HG02798 (cell line): ENCODE data around the gene XK.
A peak's percentile ranks its signal among the peaks of the same experiment; 100 is the strongest.
"Not testable (repeated sequence)": the region's sequence is repeated elsewhere in the genome, so short reads cannot be mapped to it uniquely, and the experiment has no call there.

Experiments
- ATAC-seq: cut with Tn5 transposase; IDR thresholded peaks from one replicate; pipeline ENCODE4 v1.9.1; 2021; ENCODE audit warnings: mild to moderate bottlenecking; ENCODE audit not compliant: unreplicated experiment, poor library complexity

Gene XK

DNA sequence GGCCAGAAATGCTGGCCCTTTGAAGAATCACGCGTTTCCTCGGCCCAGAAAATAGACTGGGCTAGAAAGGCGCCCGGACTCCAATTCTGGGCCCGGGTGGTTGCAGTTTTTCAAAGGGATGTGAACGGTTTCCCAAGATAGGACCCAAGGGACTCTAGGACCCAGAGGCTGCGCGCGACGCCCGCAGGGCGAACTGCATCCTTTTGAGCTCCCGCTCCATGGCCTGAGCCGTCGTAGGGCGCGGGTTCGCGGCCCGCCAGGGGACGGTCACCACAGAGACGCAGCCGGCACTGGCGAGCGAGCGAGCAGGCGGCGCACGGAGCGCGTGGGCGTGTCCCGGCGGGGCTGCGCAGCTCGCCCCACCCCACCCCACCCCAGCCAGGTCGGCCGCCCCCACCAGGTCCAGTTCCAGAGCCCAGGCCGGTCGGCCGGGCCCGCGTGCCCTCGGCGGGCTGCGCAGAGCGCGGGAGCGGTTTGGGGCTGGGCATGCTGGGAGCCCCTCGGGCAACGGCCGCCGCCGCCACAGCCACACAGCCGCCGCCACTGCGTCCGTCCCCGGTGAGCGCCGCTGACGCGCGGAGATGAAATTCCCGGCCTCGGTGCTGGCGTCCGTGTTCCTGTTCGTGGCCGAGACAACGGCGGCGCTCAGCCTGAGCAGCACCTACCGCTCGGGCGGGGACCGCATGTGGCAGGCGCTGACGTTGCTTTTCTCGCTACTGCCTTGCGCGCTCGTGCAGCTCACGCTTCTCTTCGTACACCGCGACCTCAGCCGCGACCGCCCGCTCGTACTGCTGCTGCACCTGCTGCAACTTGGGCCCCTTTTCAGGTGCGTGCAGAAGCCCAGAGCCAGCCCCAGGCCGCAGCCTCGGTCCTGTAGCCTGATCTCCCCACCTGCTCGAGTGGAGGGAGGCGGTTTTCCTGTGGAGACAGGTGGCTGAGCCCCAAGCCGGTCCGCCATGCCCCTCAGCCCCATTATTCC is at the start of gene XK:
TSS of gene XK (plus strand) at position 411 of the 979 bp plus-strand sequence. CDS start at position 582, 171 bp downstream.
- ATAC-seq = peak; percentile 84

GRCh38 chrX:37638047-37638446 is 47.5 kb upstream of the XK start:
- no peak for ATAC-seq

DNA sequence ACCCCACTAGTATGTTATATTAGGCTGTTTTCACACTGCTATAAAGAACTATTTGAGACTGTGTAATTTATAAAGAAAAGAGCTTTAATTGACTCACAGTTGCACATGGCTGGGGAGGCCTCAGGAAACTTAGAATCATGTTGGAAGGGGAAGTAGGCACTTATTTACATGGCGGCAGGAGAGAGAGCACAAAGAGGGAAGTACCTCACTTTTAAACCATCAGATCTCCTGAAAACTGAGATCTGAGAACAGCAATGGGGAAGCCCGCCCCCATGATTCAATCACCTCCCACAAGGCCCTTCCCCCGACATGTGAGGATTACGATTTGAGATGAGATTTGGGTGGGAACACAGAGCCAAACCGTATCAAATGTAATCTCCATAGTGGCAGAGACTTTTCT is 45.4 kb upstream of the XK start:
- no peak for ATAC-seq

GRCh38 chrX:37641859-37642258 is 43.7 kb upstream of the XK start:
- no peak for ATAC-seq

- no peak for ATAC-seq
These were observed 40.9 kb upstream of the XK start for GRCh38 chrX:37644381-37645305.

DNA sequence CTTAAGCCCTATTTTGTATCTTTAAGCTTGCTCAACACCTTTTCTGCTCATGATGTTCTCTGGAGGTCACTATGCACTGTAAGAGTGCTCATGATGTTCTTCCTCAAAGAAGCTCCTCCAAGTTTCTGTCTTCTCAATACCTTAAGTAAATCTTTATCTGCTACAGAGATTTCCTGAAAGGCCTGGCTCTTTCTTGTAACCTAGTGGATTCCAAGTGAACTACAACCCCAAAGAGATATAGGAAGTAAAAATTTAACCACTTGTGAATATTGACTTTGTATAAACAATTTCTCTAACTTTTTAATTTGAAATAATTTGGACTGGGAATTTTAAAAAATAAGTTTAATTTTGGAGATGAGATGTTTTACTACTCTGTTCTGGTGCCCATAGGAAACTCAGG is 39.3 kb upstream of the XK start:
- ATAC-seq = no peak

GRCh38 chrX:37650879-37651278 is 34.7 kb upstream of the XK start:
- not testable (repeated sequence) for ATAC-seq

- no peak for ATAC-seq
These were observed 33.6 kb upstream of the XK start for GRCh38 chrX:37651921-37652452.

- ATAC-seq = no peak
These were observed 32.9 kb upstream of the XK start for GRCh38 chrX:37652589-37653231.

DNA sequence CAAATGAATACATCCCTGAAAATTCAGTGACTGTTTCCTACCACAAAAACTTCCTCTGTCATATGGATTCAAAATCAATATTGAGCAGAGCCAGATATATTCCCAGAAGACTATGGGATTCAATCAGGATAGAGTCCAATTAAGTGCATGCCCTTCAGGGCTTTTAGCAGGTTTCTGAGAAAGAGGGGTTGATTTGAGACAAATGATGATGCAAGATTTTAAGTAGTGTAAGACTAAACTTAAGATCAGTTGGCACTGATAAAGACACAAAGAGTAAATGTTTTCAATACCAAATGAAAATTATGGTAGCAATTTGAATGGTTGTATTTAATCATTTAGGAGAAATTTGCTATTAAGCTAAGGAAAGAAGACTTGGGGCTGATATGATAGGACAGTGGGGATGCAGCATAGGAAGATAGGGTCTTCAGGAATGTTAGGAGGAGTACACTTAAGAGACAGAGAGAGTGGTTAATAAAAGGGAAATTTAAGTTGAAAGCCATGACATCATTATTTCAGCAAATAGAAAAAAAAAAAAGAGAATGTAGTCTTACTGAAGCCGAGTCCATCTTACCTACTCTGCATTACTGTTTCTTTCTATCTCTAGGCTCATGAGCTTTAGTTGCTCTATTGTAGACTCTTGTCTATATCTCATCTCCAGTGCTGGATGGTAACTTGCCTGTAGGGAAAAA is 32.0 kb upstream of the XK start:
- ATAC-seq = no peak

DNA sequence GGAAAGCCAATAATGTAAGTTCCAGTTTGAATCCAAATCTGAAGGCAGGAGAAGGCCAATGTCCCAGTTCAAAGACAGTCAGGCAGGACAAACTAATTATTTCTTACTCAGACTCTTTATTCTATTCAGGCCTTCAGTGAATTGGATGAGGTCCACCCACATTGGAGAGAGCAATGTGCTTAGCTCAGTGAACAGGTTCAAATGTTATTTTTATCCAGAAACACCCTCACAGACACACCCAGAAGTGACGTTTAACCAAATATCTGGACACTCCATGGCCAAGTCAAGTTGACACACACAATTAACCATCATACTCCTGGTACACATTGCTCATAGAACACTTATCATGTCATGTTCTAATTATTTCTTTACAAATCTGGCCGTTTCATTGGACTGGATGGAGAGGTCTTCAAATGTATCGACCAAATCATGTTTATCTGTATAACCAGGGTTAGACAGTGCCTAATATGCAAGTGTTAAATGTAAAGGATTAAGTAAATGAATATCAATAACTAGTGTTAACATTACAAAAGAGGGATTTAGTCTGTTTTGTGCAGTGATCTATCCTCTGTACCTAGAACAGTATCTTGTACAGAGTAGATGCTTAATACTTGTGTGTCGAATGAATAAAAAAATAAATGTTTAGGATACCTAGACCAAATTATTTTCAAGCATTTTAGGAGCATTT is 27.1 kb upstream of the XK start:
- no peak for ATAC-seq

- ATAC-seq = no peak
These were observed 26.5 kb upstream of the XK start for GRCh38 chrX:37659047-37659446.

- no peak for ATAC-seq
These were observed 23.4 kb upstream of the XK start for GRCh38 chrX:37662181-37662580.

- no peak for ATAC-seq
These were observed 19.1 kb upstream of the XK start for GRCh38 chrX:37666516-37666915.

DNA sequence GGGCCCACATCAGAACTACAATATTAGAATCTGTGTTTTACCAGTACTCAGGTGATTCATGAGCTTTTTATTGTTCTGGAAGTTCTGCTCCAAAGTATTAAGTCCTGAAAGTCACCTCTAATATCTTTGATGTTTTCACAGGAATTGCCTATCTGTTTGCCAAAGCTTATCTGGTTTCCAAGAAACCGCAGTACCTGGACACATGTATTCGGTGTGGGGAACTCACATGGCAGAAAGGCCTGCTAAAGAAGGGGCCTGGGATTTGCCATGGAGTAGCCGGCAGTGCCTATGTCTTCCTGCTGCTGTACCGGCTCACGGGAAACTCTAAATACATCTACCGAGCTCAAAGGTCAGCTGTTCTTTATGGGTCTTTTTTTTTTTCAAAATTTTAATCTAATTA is 18.4 kb upstream of the XK start:
- no peak for ATAC-seq

- ATAC-seq = no peak
These were observed 13.0 kb upstream of the XK start for GRCh38 chrX:37672563-37672962.

- ATAC-seq = no peak
These were observed 8.8 kb upstream of the XK start for GRCh38 chrX:37676811-37677210.

DNA sequence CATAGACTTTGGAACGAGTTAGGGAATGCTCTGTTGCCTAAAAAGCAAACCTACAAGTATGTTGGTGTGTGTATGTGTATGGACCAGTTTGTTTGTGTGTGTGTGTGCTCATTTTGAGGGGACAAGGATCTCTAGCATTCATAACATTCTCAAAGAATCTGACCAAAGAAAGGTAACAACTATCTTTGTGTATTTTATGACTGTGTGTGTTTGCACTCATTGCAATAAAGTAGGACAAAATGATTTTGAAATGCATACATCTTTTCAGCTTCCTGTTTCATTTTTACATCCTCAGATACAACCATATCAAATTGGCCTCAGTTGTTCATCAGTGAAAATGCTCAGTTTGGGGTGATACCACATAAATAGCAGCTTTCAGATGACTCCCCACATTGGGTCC is 8.3 kb upstream of the XK start:
- no peak for ATAC-seq

DNA sequence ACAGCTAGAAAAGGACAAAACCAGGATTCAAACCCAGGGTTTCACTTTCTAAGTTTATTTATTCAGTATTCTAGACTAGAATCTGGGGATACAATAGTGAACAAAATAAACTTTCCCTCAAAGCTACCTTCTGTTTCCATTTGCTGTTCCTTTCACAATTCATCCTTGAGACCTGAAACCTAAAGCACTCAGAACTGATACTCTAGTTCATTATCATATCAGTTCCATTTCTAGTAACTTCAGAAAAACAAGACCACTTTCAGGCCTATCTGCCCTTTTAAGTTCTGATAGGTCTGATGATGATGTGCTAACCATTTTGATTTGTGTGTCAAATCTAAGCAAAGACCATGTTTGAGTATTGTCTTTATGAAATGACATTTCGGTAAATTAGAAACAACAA is 7.8 kb upstream of the XK start:
- ATAC-seq = peak; percentile 76
